GM18502 (cell line): ENCODE measurements around the gene TSPEAR.
"Not testable (repeated sequence)": the region's sequence is repeated elsewhere in the genome, so short reads cannot be mapped to it uniquely, and the experiment has no call there.

Experiments used
- ATAC-seq: cut with Tn5 transposase; IDR thresholded peaks from one replicate; pipeline ENCODE4 v1.9.1; 2021; ENCODE audit warnings: mild to moderate bottlenecking; ENCODE audit not compliant: unreplicated experiment, poor library complexity

The TSPEAR gene

DNA sequence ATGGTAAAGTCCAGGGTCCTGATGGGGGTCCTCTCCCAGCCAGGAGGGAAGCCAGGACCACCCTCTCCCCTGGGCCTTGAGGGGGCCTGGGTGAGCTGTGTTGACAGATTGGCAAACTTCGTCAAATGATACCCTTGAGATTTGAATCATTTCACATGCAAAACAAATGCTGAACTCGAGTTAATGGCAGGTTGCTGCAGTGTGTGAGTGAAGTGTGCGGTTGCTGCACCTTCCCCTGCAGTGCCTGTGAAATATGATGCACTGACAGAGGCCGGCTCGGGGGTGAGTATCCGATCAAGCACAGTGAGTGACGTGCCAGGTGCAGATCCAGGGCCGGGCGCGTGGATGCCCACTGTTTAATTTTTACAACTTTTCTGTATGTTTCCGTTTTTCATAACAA lies 23.7 kb downstream of the TSPEAR start:
- no peak for ATAC-seq

DNA sequence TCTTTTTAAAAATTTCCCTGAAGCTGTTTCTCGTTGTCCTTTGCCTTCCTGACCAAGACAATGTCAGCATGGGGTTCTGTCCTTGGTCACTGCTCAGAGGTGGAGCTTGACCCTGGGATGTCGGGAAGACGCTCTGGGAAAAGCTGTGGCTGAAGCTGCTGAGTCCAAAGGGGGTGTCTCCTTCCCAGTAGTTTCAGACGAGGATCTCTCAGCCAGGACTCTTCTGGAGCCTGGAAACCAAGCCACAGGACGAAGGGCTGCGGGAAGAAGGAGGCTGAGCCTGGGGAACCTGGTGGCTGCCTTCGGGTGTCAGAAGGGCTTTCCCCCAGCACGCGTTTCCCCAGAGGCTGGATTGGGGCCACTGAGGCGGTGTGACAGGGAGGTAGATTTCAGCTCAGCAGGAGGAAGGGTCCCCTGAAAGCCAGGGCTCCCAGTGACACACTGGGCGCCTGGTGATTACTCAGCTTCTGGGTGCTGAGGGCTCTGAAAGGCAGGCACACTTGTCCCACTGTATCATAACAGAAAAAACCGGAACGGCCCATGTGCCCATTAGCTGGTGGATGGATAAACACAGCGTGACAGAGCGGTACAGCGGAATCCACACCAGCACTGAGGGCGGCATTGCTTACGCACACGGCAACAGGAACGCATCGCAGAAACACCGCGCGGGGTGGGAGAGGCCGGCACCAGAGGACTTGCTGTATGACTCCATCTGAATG lies 24.4 kb downstream of the TSPEAR start:
- ATAC-seq: no peak

- no peak for ATAC-seq
Observed at GRCh38 chr21:44686000-44686781, 25.2 kb downstream of the TSPEAR start.

DNA sequence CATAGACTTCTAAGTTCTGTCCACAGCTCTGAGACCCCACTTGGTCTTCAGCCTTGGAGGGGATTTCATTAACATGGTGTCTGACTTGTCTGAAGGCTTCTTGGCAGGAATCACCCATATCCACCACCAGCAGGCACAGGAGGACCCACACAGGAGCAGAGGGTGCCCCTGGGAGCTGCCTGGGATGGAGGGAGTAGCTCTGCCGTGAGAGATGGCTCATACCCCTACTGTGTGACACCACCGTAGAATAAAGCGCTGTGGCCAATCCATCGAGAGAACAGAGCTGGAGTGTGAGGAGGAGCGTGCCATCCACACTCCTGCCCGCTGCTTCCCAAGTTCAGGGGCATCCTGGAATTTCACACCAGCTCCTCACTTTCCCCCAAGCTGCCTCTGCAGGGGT lies 26.3 kb downstream of the TSPEAR start:
- ATAC-seq: not testable (repeated sequence)

- ATAC-seq: no peak
Observed at GRCh38 chr21:44684483-44684882, 26.9 kb downstream of the TSPEAR start.

- ATAC-seq: no peak
Observed at GRCh38 chr21:44684077-44684476, 27.3 kb downstream of the TSPEAR start.

DNA sequence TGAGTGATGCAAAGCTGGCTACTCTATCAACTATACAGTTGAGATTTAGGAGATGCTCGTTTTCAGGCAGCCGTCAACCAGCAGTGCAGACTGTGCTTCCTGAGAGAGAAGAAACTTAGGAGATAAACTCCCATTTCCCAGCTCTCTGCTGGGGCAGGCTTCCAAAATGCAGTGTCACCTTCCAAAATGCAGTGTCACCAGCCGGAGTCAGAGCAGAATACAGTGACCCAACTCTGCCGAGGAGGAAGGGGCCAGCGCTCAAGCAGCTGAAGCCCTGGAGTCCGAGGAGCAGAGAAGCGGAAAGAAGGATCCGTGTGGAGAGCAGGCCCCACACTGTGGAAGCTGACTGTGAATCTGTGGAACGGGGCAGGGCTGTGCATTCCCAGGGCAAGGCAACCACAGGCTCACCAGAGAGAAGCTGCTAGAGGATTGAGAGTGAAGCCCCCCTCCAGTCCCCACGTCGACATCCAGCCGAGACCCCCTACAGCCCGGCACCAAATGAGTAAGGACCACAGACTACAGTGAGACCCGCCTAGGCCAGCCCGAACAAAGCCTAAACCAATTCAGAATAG lies 28.7 kb downstream of the TSPEAR start:
- ATAC-seq: no peak

GRCh38 chr21:44681861-44682579 lies 29.4 kb downstream of the TSPEAR start, which contains the start of gene KRTAP12-1:
Gene KRTAP12-1, minus strand, starts transcription at chr21:44682163. Its CDS starts 40 bp downstream, at chr21:44682123.
- no peak for ATAC-seq

DNA sequence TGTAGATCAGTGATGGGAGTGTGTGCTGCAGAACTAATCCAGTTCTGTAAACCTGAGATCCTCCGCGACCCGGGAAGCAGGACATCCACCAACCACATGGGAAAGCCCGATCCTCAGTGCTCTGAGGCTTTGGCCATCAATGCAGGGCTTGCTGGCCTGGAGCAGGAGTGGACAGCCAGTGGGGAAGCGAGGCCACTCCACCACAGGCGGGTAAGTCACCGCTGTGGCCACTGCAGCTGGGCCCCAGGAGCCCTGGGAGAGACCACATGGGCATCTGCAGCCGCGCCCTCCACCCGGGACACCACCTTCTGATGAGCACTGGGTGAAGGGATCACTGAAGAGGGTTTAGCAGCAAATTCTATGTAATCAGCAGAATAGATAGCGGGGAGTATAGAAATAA lies 30.2 kb downstream of the TSPEAR start:
- no peak for ATAC-seq

DNA sequence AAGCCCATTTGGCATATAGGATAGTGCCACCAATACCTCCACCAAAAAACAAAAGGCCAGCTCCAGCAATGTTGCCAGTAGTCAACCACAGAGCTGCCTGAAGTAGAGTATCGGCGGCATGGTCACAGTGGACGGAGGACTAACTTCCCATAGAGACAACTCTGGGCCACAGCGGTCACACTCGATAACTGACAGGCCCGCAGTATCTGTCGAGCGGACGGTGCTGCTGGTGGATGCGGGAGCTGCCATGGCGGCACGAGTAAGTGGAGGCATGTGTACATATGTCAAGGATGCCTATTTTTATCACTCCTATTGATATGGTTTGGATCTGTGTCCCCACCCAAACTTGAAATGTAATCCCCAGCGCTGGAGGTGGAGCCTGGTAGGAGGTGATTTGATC lies 33.5 kb downstream of the TSPEAR start:
- no peak for ATAC-seq

GRCh38 chr21:44671911-44672310 lies 39.5 kb downstream of the TSPEAR start:
- no peak for ATAC-seq

- no peak for ATAC-seq
Observed at GRCh38 chr21:44670642-44671432, 40.5 kb downstream of the TSPEAR start.

GRCh38 chr21:44667612-44668011 lies 43.8 kb downstream of the TSPEAR start:
- ATAC-seq: no peak

- ATAC-seq: no peak
Observed at GRCh38 chr21:44666401-44667320, 44.7 kb downstream of the TSPEAR start, which contains the start of gene KRTAP12-2. Gene KRTAP12-2, minus strand, starts transcription at chr21:44666927. Its CDS starts 41 bp downstream, at chr21:44666886.

GRCh38 chr21:44664691-44665090 lies 46.7 kb downstream of the TSPEAR start:
- no peak for ATAC-seq

- ATAC-seq: not testable (repeated sequence)
Observed at GRCh38 chr21:44661567-44661966, 49.8 kb downstream of the TSPEAR start.

GRCh38 chr21:44658913-44659595 lies 52.3 kb downstream of the TSPEAR start:
- no peak for ATAC-seq

DNA sequence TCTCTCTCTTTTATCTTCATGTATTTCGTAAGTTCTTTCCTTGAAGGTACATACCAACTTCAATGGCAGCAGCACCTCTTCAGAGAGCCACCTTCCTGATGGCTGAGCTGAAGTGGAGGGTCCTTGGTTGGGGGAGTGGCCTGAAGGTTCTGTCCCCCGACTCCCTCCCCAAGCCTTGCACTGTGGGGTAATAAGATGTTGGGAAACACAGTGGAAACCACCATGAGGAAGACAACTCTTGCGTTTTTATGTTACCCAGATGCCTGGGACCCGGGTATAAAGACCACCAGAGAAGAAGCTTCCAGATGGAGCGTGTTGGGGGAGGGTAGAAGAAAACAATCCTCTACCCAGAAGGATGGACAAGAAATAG lies 52.8 kb downstream of the TSPEAR start:
- no peak for ATAC-seq
